HCT116 (cell line): ENCODE measurements around the gene SLC9A9. TPM values are rescaled to one million over a fixed set of nuclear protein-coding genes. Genes with fewer than 3 reads are reported as not detected.

Experiments used
- ATAC-seq: fragments of 200-7000 bp; cut with Tn5 transposase; 2 replicates; pipeline ENCODE4 v1.9.1; 2020; ENCODE audit warnings: mild to moderate bottlenecking, moderate library complexity
- BruUV-seq: library from RNA; stranded (reverse); fragments of 400-500 nt; replicated peaks from 2 replicates; lab custom pipeline; 2021; lab: Mats Ljungman, UMichigan
- CTCF ChIA-PET: fragments of 300-600 bp; sonication (Branson Sonifier 250); formaldehyde crosslinking; loops from one replicate; lab custom pipeline; 2021; ENCODE audit warnings: antibody characterized with exemption; lab: Charles Lee
- POLR2A ChIA-PET: fragments of 300-600, 350-600 bp; sonication (Branson Sonifier 250); formaldehyde crosslinking; loops from one replicate; lab custom pipeline; 2021; ENCODE audit warnings: antibody characterized with exemption; lab: Charles Lee
- RAD21 ChIA-PET, 2 experiments: fragments of 300-600 bp; sonication (Branson Sonifier 250); formaldehyde crosslinking; loops; one replicate each; lab custom pipeline; 2023; ENCODE audit warnings: low total read pairs in 2 of 2; ENCODE audit not compliant: uncharacterized antibody in 2 of 2, unreplicated experiment in 2 of 2, low non-redundant PET in 1 of 2; lab: Charles Lee
- DNase-seq: peaks from one replicate; pipeline ENCODE4 v3.0.0-alpha.2; 2010; ENCODE audit warnings: low read depth, low spot score
- H2AFZ ChIP-seq: fragments of 200-600 bp; shearing (Covaris generic), sonication (generic); 2 replicates; pipeline ENCODE4 v1.6.1; 2017; ENCODE audit warnings: low read depth, mixed run types, mixed read lengths, antibody characterized with exemption, low read length; ENCODE audit not compliant: poor library complexity, severe bottlenecking
- H3K27ac ChIP-seq: 2 replicates; pipeline ENCODE4 v1.5.1; 2012; ENCODE audit warnings: low read depth, low read length
- H3K27me3 ChIP-seq: fragments of 200-600 bp; sonication (generic); 2 replicates; pipeline ENCODE4 v1.6.1; 2016; ENCODE audit warnings: mixed run types, low read length, mixed read lengths; ENCODE audit not compliant: insufficient read depth
- H3K36me3 ChIP-seq, 2 experiments: fragments of 200-500 bp in 1 of 2; fragments of 200-600 bp in 1 of 2; sonication (Bioruptor generic) in 1 of 2; sonication (generic) in 1 of 2; 2 replicates each; pipeline versions ENCODE4 v1.5.1 to v1.6.1; 2014 to 2016; ENCODE audit warnings: low read length in 2 of 2, inconsistent platforms in 1 of 2, mixed read lengths in 1 of 2, mixed run types in 1 of 2; ENCODE audit not compliant: insufficient read depth in 2 of 2, control insufficient read depth in 1 of 2
- H3K4me1 ChIP-seq, 2 experiments: fragments of 200-600 bp in 1 of 2; sonication (generic) in 1 of 2; 2 replicates each; pipeline versions ENCODE4 v1.5.1 to v1.6.1; 2012 to 2017; ENCODE audit warnings: low read length in 2 of 2, inconsistent platforms in 1 of 2, mild to moderate bottlenecking in 1 of 2, mixed read lengths in 1 of 2, mixed run types in 1 of 2, moderate library complexity in 1 of 2; ENCODE audit not compliant: insufficient read depth in 2 of 2, control insufficient read depth in 1 of 2
- H3K4me2 ChIP-seq: fragments of 200-600 bp; sonication (generic); 2 replicates; pipeline ENCODE4 v1.6.1; 2017; ENCODE audit warnings: mixed run types, low read length, mixed read lengths
- H3K4me3 ChIP-seq, 2 experiments: fragments of 200-600 bp in 1 of 2; sonication (generic) in 1 of 2; replicated peaks in 1 of 2; 2 replicates each; pipeline ENCODE4 v1.5.1; 2011 to 2016; ENCODE audit warnings: low read length in 2 of 2, control low read depth in 1 of 2, low read depth in 1 of 2, mild to moderate bottlenecking in 1 of 2, mixed read lengths in 1 of 2, mixed run types in 1 of 2
- H3K79me2 ChIP-seq: fragments of 200-600 bp; sonication (generic); 2 replicates; pipeline ENCODE4 v1.6.1; 2017; ENCODE audit warnings: mild to moderate bottlenecking, mixed run types, low read length, moderate library complexity, mixed read lengths; ENCODE audit not compliant: insufficient read depth
- H3K9ac ChIP-seq: fragments of 200-600 bp; sonication (generic); 2 replicates; pipeline ENCODE4 v1.6.1; 2016; ENCODE audit warnings: low read length, mixed read lengths
- H3K9me2 ChIP-seq: fragments of 200-600 bp; sonication (generic), shearing (Covaris generic); 2 replicates; pipeline ENCODE4 v1.6.1; 2017; ENCODE audit warnings: mixed run types, mild to moderate bottlenecking, moderate library complexity; ENCODE audit not compliant: insufficient read depth
- H3K9me3 ChIP-seq, 2 experiments: fragments of 200-500 bp in 1 of 2; fragments of 200-600 bp in 1 of 2; sonication (Bioruptor generic) in 1 of 2; sonication (generic) in 1 of 2; 2 replicates each; pipeline ENCODE4 v1.6.1; 2014 to 2017; ENCODE audit warnings: low read length in 2 of 2, mixed read lengths in 2 of 2, inconsistent platforms in 1 of 2, low read depth in 1 of 2, mild to moderate bottlenecking in 1 of 2, mixed run types in 1 of 2, moderate library complexity in 1 of 2; ENCODE audit not compliant: control insufficient read depth in 1 of 2, insufficient read depth in 1 of 2
- H4K20me1 ChIP-seq: fragments of 200-600 bp; sonication (generic), shearing (Covaris generic); 2 replicates; pipeline ENCODE4 v1.6.1; 2017; ENCODE audit warnings: mixed run types, mild to moderate bottlenecking, moderate library complexity; ENCODE audit not compliant: insufficient read depth
- CBX3 ChIP-seq: IDR thresholded peaks from 2 replicates; pipeline ENCODE4 v1.6.1; 2012; ENCODE audit warnings: low read depth
- CEBPB ChIP-seq: IDR thresholded peaks from 2 replicates; pipeline ENCODE4 v1.6.1; 2012; ENCODE audit warnings: low read depth
- EGR1 ChIP-seq: IDR thresholded peaks from 2 replicates; pipeline ENCODE4 v1.6.1; 2012; ENCODE audit warnings: low read depth
- ELF1 ChIP-seq: IDR thresholded peaks from 2 replicates; pipeline ENCODE4 v1.6.1; 2012; ENCODE audit warnings: low read depth, borderline replicate concordance
- EZH2 ChIP-seq: fragments of 200-600 bp; sonication (generic); IDR thresholded peaks from 2 replicates; pipeline ENCODE4 v1.6.1; 2017; ENCODE audit warnings: antibody characterized with exemption, mixed run types
- EZH2phosphoT487 ChIP-seq: fragments of 200-600 bp; IDR thresholded peaks from 2 replicates; pipeline ENCODE4 v1.6.1; 2018; ENCODE audit warnings: antibody characterized with exemption, borderline replicate concordance
- FOSL1 ChIP-seq: IDR thresholded peaks from 2 replicates; pipeline ENCODE4 v1.6.1; 2012; ENCODE audit warnings: low read depth
- JUND ChIP-seq: IDR thresholded peaks from 2 replicates; pipeline ENCODE4 v1.6.1; 2012
- MAX ChIP-seq: IDR thresholded peaks from 2 replicates; pipeline ENCODE4 v1.6.1; 2012
- POLR2A ChIP-seq: IDR thresholded peaks from 2 replicates; pipeline ENCODE4 v1.7.0; 2011; ENCODE audit warnings: borderline replicate concordance; ENCODE audit not compliant: insufficient read depth, insufficient read length; ENCODE audit errors: extremely low read depth
- POLR2AphosphoS5 ChIP-seq: IDR thresholded peaks from 2 replicates; pipeline ENCODE4 v1.6.1; 2011; ENCODE audit warnings: mild to moderate bottlenecking, low read depth, low read length, moderate library complexity
- RAD21 ChIP-seq: IDR thresholded peaks from 2 replicates; pipeline ENCODE4 v1.6.1; 2012; ENCODE audit warnings: low read depth, mild to moderate bottlenecking
- SIN3A ChIP-seq: IDR thresholded peaks from 2 replicates; pipeline ENCODE4 v1.6.1; 2012; ENCODE audit warnings: low read depth
- SP1 ChIP-seq: IDR thresholded peaks from 2 replicates; pipeline ENCODE4 v1.6.1; 2012; ENCODE audit warnings: low read depth
- SRF ChIP-seq: IDR thresholded peaks from 2 replicates; pipeline ENCODE4 v1.6.1; 2012; ENCODE audit warnings: low read depth
- TCF7L2 ChIP-seq: IDR thresholded peaks from 2 replicates; pipeline ENCODE4 v1.7.0; 2011; ENCODE audit warnings: borderline replicate concordance, inconsistent platforms; ENCODE audit not compliant: insufficient read depth, insufficient read length; ENCODE audit errors: extremely low read depth
- ZBTB33 ChIP-seq: IDR thresholded peaks from 2 replicates; pipeline ENCODE4 v1.6.1; 2011; ENCODE audit warnings: mild to moderate bottlenecking, low read length, moderate library complexity; ENCODE audit not compliant: insufficient replicate concordance; ENCODE audit errors: extremely low read depth
- intact Hi-C: fragments of 100-400 bp; cut with micrococcal nuclease; formaldehyde crosslinking; loops from 2 replicates; pipeline ENCODE4 v1.10.0; 2022
- total RNA-seq: library from RNA; stranded (reverse); gene quantifications from one replicate; pipeline ENCODE4 v1.2.1, GENCODE V29; 2021; ENCODE audit not compliant: unreplicated experiment

Gene SLC9A9
- total RNA-seq, 1 experiment from 2014 or later: 0.20 TPM

GRCh38 chr3:143693506-143693905, 154.8 kb downstream of the SLC9A9 start:
- Histone ChIP-seq H3K27me3 (no peaks in the 10 kb centered on the region), H4K20me1 (no peaks in the 10 kb centered on the region), H3K79me2 (no peaks in the 10 kb centered on the region), H3K9ac (no peak overlapping the region), H3K9me3 (no peaks in the 10 kb centered on the region), H2AFZ (no peak overlapping the region), H3K36me3 (no peaks in the 10 kb centered on the region), H3K27ac (no peak overlapping the region), H3K9me2 (no peaks in the 10 kb centered on the region), H3K4me2 (no peak overlapping the region), H3K4me3 (no peak overlapping the region), H3K4me1 (no peaks in the 10 kb centered on the region)
- no peak for DNase-seq
- no peak for ATAC-seq
- ChIA-PET POLR2A (no interaction called here), CTCF (interaction anchor here (2.5 kb wide), 1 partner anchor 19 kb away, joined by 11 read pairs; no protein-coding TSS in a partner anchor), RAD21 (no interaction called here)
- intact Hi-C loops: no loop called here
- no TSS peak for BruUV-seq
- TF ChIP-seq FOSL1 (no peak), CBX3 (no peak), ELF1 (no peak), JUND (no peak), RAD21 (no peak), SRF (no peak), CEBPB (no peak), POLR2AphosphoS5 (no peak), ZBTB33 (no peak), SIN3A (no peak), MAX (no peak), POLR2A (no peak), EGR1 (no peak), EZH2 (no peak), SP1 (no peak), EZH2phosphoT487 (no peak), TCF7L2 (no peak)
